K562 (cell line): Measurements from ENCODE around the gene THUMPD1. TPM values are rescaled to one million over a fixed set of nuclear protein-coding genes. Genes with fewer than 3 reads are reported as not detected.
A peak's percentile ranks its signal among the peaks of the same experiment; 100 is the strongest.

ENCODE experiments used
- ATAC-seq: fragments of 200-7000 bp; cut with Tn5 transposase; 3 replicates; pipeline ENCODE4 v1.9.1; 2020; ENCODE audit warnings: moderate library complexity
- BruUV-seq: library from RNA; stranded (reverse); fragments of 400-500 nt; replicated peaks from 2 replicates; lab custom pipeline; 2021; lab: Mats Ljungman, UMichigan
- CTCF ChIA-PET: fragments of 300-600 bp; formaldehyde crosslinking; extraction: SDS; loops from one replicate; lab custom pipeline; 2021; ENCODE audit warnings: low intra/inter-chr PET ratio; lab: Yijun Ruan, JAX
- POLR2A ChIA-PET: fragments of 300-600, 350-650 bp; sonication (Branson Sonifier 250); formaldehyde crosslinking; extraction: SDS; loops from one replicate; lab custom pipeline; 2021; ENCODE audit warnings: antibody characterized with exemption, inconsistent platforms; lab: Yijun Ruan, JAX
- DNase-seq, 4 experiments: peaks; one replicate each; pipeline versions ENCODE4 v3.0.0 to v3.0.0-alpha.2; 2011 to 2018; ENCODE audit warnings: low spot score in 3 of 4, mixed read lengths in 3 of 4; ENCODE audit errors: extremely low read depth in 1 of 4
- FAIRE-seq: peaks from 2 replicates; lab custom pipeline; 2011; peaks lifted over from hg19 to GRCh38; lab: Jason Lieb, UNC
- H2AFZ ChIP-seq: 2 replicates; pipeline ENCODE4 v1.6.0; 2011; ENCODE audit warnings: low read depth, low read length, control low read depth, inconsistent platforms
- H3K27ac ChIP-seq: fragments of 200-600 bp; 3 replicates; pipeline ENCODE4 v1.8.0; 2011; ENCODE audit warnings: low read depth, mild to moderate bottlenecking, control low read depth, inconsistent platforms, low read length, moderate library complexity, mixed read lengths; ENCODE audit errors: extremely low read depth
- H3K27me3 ChIP-seq, 2 experiments: fragments of 300-600 bp in 1 of 2; 2 replicates in 1 of 2; 3 replicates in 1 of 2; pipeline versions ENCODE4 v1.6.0 to v1.8.0; 2011; ENCODE audit warnings: inconsistent platforms in 2 of 2, low read length in 2 of 2, mild to moderate bottlenecking in 1 of 2, mixed read lengths in 1 of 2, moderate library complexity in 1 of 2; ENCODE audit not compliant: control insufficient read depth in 2 of 2, insufficient read depth in 2 of 2
- H3K36me3 ChIP-seq: fragments of 300-600 bp; 3 replicates; pipeline ENCODE4 v1.8.0; 2011; ENCODE audit warnings: mild to moderate bottlenecking, low read length, inconsistent platforms; ENCODE audit not compliant: control insufficient read depth, insufficient read depth
- H3K4me1 ChIP-seq, 2 experiments: fragments of 200-600 bp in 1 of 2; replicated peaks in 1 of 2; 2 replicates in 1 of 2; 3 replicates in 1 of 2; pipeline versions ENCODE4 v1.5.1 to v1.8.0; 2011; ENCODE audit warnings: inconsistent platforms in 2 of 2, low read length in 2 of 2, mild to moderate bottlenecking in 1 of 2, mixed read lengths in 1 of 2, moderate library complexity in 1 of 2; ENCODE audit not compliant: control insufficient read depth in 2 of 2, insufficient read depth in 2 of 2
- H3K4me2 ChIP-seq: 2 replicates; pipeline ENCODE4 v1.6.1; 2011; ENCODE audit warnings: low read length, control low read depth, inconsistent platforms, mixed read lengths; ENCODE audit not compliant: insufficient read depth
- H3K4me3 ChIP-seq: fragments of 200-600 bp; sonication (generic), shearing (Covaris generic); 2 replicates; pipeline ENCODE4 v1.5.1; 2016; ENCODE audit warnings: control low read depth, inconsistent platforms
- H3K79me2 ChIP-seq: fragments of 200-600 bp; 3 replicates; pipeline ENCODE4 v1.8.0; 2011; ENCODE audit warnings: low read length, inconsistent platforms; ENCODE audit not compliant: control insufficient read depth, insufficient read depth
- H3K9ac ChIP-seq, 2 experiments: 2 replicates each; pipeline versions ENCODE4 v1.6.0 to v1.6.1; 2011; ENCODE audit warnings: low read depth in 2 of 2, low read length in 2 of 2, control low read depth in 1 of 2, inconsistent platforms in 1 of 2, mild to moderate bottlenecking in 1 of 2, mixed read lengths in 1 of 2; ENCODE audit not compliant: insufficient read depth in 1 of 2
- H3K9me1 ChIP-seq: one replicate; pipeline ENCODE4 v1.6.0; 2011; ENCODE audit warnings: inconsistent platforms, mild to moderate bottlenecking, low read length, moderate library complexity; ENCODE audit not compliant: control insufficient read depth, insufficient read depth
- H3K9me3 ChIP-seq: replicated peaks from 2 replicates; pipeline ENCODE4 v1.5.1; 2011; ENCODE audit warnings: low read depth, low read length, inconsistent platforms; ENCODE audit not compliant: control insufficient read depth, insufficient read depth
- H4K20me1 ChIP-seq: replicated peaks from 2 replicates; pipeline ENCODE4 v1.6.1; 2011; ENCODE audit warnings: low read length, inconsistent platforms, mixed read lengths; ENCODE audit not compliant: control insufficient read depth, insufficient read depth
- CBX2 ChIP-seq: fragments of 200-600 bp; sonication (generic); IDR thresholded peaks from one replicate; pipeline ENCODE4 v1.6.1; 2012; ENCODE audit warnings: mild to moderate bottlenecking, low read length, inconsistent platforms; ENCODE audit not compliant: insufficient read depth, poor library complexity, severe bottlenecking
- CEBPB ChIP-seq: fragments of 450-650 bp; IDR thresholded peaks from 2 replicates; pipeline ENCODE4 v1.6.1; 2016; ENCODE audit warnings: missing genetic modification characterization, missing compliant biosample characterization
- CEBPG ChIP-seq, 3 experiments: fragments of 200-800 bp in 1 of 3; sonication (Bioruptor generic) in 1 of 3; sonication (generic) in 1 of 3; formaldehyde crosslinking in 1 of 3; IDR thresholded peaks in 2 of 3; conservative IDR thresholded peaks in 1 of 3; 2 replicates each; pipeline versions ENCODE4 v1.6.1 to v1.8.0; 2016 to 2022; ENCODE audit warnings: missing compliant biosample characterization in 2 of 3, missing genetic modification characterization in 2 of 3, mild to moderate bottlenecking in 1 of 3, missing genetic modification reagents in 1 of 3
- CEBPZ ChIP-seq: fragments of 150-350 bp; IDR thresholded peaks from 2 replicates; pipeline ENCODE4 v1.6.1; 2014; ENCODE audit warnings: low read depth, mild to moderate bottlenecking, low read length, borderline replicate concordance
- FOXJ3 ChIP-seq: sonication (generic); formaldehyde crosslinking; IDR thresholded peaks from 2 replicates; pipeline ENCODE4 v1.4.0; 2020; ENCODE audit warnings: mild to moderate bottlenecking, missing genetic modification reagents
- FOXP4 ChIP-seq: sonication (generic); formaldehyde crosslinking; IDR thresholded peaks from 2 replicates; pipeline ENCODE4 v1.8.0; 2022; ENCODE audit warnings: mild to moderate bottlenecking, missing genetic modification reagents, borderline replicate concordance
- NCOA6 ChIP-seq: fragments of 450-650 bp; IDR thresholded peaks from 2 replicates; pipeline ENCODE4 v1.6.1; 2017; ENCODE audit warnings: mild to moderate bottlenecking
- PHTF2 ChIP-seq: fragments of 250-450 bp; sonication (Bioruptor Pico); IDR thresholded peaks from 2 replicates; pipeline ENCODE4 v1.5.0; 2021; ENCODE audit warnings: mild to moderate bottlenecking
- TOE1 ChIP-seq, 2 experiments: fragments of 450-650 bp in 1 of 2; sonication (generic) in 1 of 2; formaldehyde crosslinking in 1 of 2; IDR thresholded peaks; 2 replicates each; pipeline versions ENCODE4 v1.7.1 to v1.8.0; 2016 to 2022; ENCODE audit warnings: borderline replicate concordance in 2 of 2, mild to moderate bottlenecking in 2 of 2, antibody characterized with exemption in 1 of 2, inconsistent platforms in 1 of 2, low read depth in 1 of 2, missing genetic modification reagents in 1 of 2, moderate library complexity in 1 of 2
- TRIM25 ChIP-seq: fragments of 450-650 bp; IDR thresholded peaks from 2 replicates; pipeline ENCODE4 v1.7.0; 2016; ENCODE audit warnings: borderline replicate concordance
- in situ Hi-C: fragments of 300-500 bp; cut with MboI; formaldehyde crosslinking; loops from 4 replicates; pipeline ENCODE4 v1.15.0; 2018; ENCODE audit warnings: inconsistent platforms, mixed read lengths
- intact Hi-C: fragments of 100-400 bp; cut with micrococcal nuclease; formaldehyde crosslinking; loops from 2 replicates; pipeline ENCODE4 v1.14.2; 2022
- polyA plus RNA-seq, 8 experiments: library from polyadenylated mRNA; depleted of rRNA in 4 of 8; stranded (reverse) in 5 of 8; unstranded in 3 of 8; fragments of >200 nt; fragmentation: Nextera tagmentation in 2 of 8; fragmentation: Illumina TruSeq in 1 of 8; extraction: Ambion mirVana in 2 of 8; extraction: Trizol in 1 of 8; gene quantifications; 2 replicates each; pipeline versions ENCODE4 v1.2.1 to v1.2.3, GENCODE V29; 2011 to 2014; ENCODE audit warnings: inconsistent platforms in 1 of 8, missing spikeins in 1 of 8
- total RNA-seq, 7 experiments: library from RNA; depleted of rRNA in 6 of 7; stranded (reverse); fragments of >200 nt in 6 of 7; fragmentation: Illumina TruSeq in 2 of 7; extraction: Trizol in 2 of 7; gene quantifications; 2 replicates each; pipeline versions ENCODE4 v1.2.1 to v1.2.3, GENCODE V29; 2011 to 2021; ENCODE audit warnings: low replicate concordance in 1 of 7

Gene THUMPD1
- total and polyA plus RNA-seq, 9 of the 15 experiments (the other 6 are each of a cell fraction or from before 2014, with no cell fraction given) = 37.8 to 101 (median 56.8) TPM

GRCh38 chr16:20789130-20789529, 47.5 kb upstream of the THUMPD1 start:
- FAIRE-seq = no peak
- CTCF ChIA-PET = no interaction called here
- in situ Hi-C loops = no loop called here
- no TSS peak for BruUV-seq
- H4K20me1 ChIP-seq = no peaks in the 10 kb centered on the region
- no peaks in the 10 kb centered on the region for H3K4me1 ChIP-seq
- H3K9me1 ChIP-seq = no peaks in the 10 kb centered on the region
- H3K27ac ChIP-seq = no peak overlapping the region
- peaks cover 34% of the 10 kb centered on the region; the same call in 2 of the 3 replicates for H3K36me3 ChIP-seq
- no peak overlapping the region for H3K4me3 ChIP-seq
- POLR2A ChIA-PET = no interaction called here
- no peaks in the 10 kb centered on the region for H3K27me3 ChIP-seq
- H3K9me3 ChIP-seq = no peaks in the 10 kb centered on the region
- no peak for ATAC-seq
- DNase-seq = no peak
- no peak overlapping the region for H2AFZ ChIP-seq
- H3K9ac ChIP-seq = no peak overlapping the region
- intact Hi-C loops = no loop called here
- no peaks in the 10 kb centered on the region for H3K79me2 ChIP-seq
- no peak overlapping the region for H3K4me2 ChIP-seq
- no peak for TF ChIP-seq TOE1 (IDR thresholded peaks at IDR 0.05; ENCODE audit: borderline replicate concordance)
- TF ChIP-seq TOE1 (CRISPR knock-in tag; IDR thresholded peaks at IDR 0.05; ENCODE audit: borderline replicate concordance, low read depth) = 0 out of 2 replicates have a peak, but pooled peaks have one; percentile 28
- TF ChIP-seq CBX2 = no peak
- no peak for TF ChIP-seq FOXJ3 (CRISPR knock-in tag)
- TF ChIP-seq PHTF2 (CRISPR knock-in tag) = no peak
- no peak for TF ChIP-seq CEBPB (tag)
- no peak for TF ChIP-seq TRIM25
- no peak for TF ChIP-seq CEBPG (CRISPR knock-in tag; IDR thresholded peaks at IDR 0.05)
- no peak for TF ChIP-seq CEBPG (tag; conservative IDR thresholded peaks at IDR 0.05 in 1 of 2, IDR thresholded peaks at IDR 0.05 in 1 of 2)
- 0 out of 2 replicates have a peak, but pooled peaks have one; percentile 26 for TF ChIP-seq FOXP4 (CRISPR knock-in tag)
- TF ChIP-seq NCOA6 = no peak
- no peak for TF ChIP-seq CEBPZ
